ENCODE results near the gene TRIM74.
"Not testable (repeated sequence)": the region's sequence is repeated elsewhere in the genome, so short reads cannot be mapped to it uniquely, and the experiment has no call there.

The TRIM74 gene

GRCh38 chr7:72953901-72954562 is 15.2 kb downstream of the TRIM74 start:
- H3K9ac ChIP-seq (ENCODE audit: low read length); H3K4me1 ChIP-seq (ENCODE audit: control insufficient read depth, insufficient read depth, low read length); H3K27me3 ChIP-seq (replicated peaks; ENCODE audit: control insufficient read depth, insufficient read depth, low read length); DNase-seq (ENCODE audit: low read depth); H3K36me3 ChIP-seq (ENCODE audit: control insufficient read depth, insufficient read depth, low read length, severe bottlenecking); H3K9me3 ChIP-seq (ENCODE audit: control insufficient read depth, low read length): not testable (repeated sequence)
- H3K4me3 ChIP-seq (ENCODE audit: low read length): peak overlapping the region; percentile 63

- H3K36me3 ChIP-seq (ENCODE audit: control insufficient read depth, insufficient read depth, low read length, severe bottlenecking): peaks cover 13% of the 10 kb centered on the region
- not testable (repeated sequence) for DNase-seq (ENCODE audit: low read depth); H3K4me1 ChIP-seq (ENCODE audit: control insufficient read depth, insufficient read depth, low read length)
Measured at GRCh38 chr7:72950432-72950831, 18.8 kb downstream of the TRIM74 start.

GRCh38 chr7:72949686-72950085 is 19.6 kb downstream of the TRIM74 start:
- H3K9ac ChIP-seq (ENCODE audit: low read length); H3K4me3 ChIP-seq (ENCODE audit: low read length); H3K27me3 ChIP-seq (replicated peaks; ENCODE audit: control insufficient read depth, insufficient read depth, low read length); H3K4me1 ChIP-seq (ENCODE audit: control insufficient read depth, insufficient read depth, low read length); DNase-seq (ENCODE audit: low read depth); H3K9me3 ChIP-seq (ENCODE audit: control insufficient read depth, low read length): not testable (repeated sequence)
- peaks cover 15% of the 10 kb centered on the region for H3K36me3 ChIP-seq (ENCODE audit: control insufficient read depth, insufficient read depth, low read length, severe bottlenecking)

More at GRCh38 chr7:72950432-72950831, 18.8 kb downstream of the TRIM74 start:
- H3K4me3 ChIP-seq (ENCODE audit: low read length); H3K9me3 ChIP-seq (ENCODE audit: control insufficient read depth, low read length); H3K27me3 ChIP-seq (replicated peaks; ENCODE audit: control insufficient read depth, insufficient read depth, low read length); H3K9ac ChIP-seq (ENCODE audit: low read length): not testable (repeated sequence)

- peaks cover 15% of the 10 kb centered on the region for H3K36me3 ChIP-seq (ENCODE audit: control insufficient read depth, insufficient read depth, low read length, severe bottlenecking)
- not testable (repeated sequence) for H3K27me3 ChIP-seq (replicated peaks; ENCODE audit: control insufficient read depth, insufficient read depth, low read length); DNase-seq (ENCODE audit: low read depth); H3K9ac ChIP-seq (ENCODE audit: low read length); H3K9me3 ChIP-seq (ENCODE audit: control insufficient read depth, low read length); H3K4me3 ChIP-seq (ENCODE audit: low read length); H3K4me1 ChIP-seq (ENCODE audit: control insufficient read depth, insufficient read depth, low read length)
Measured at GRCh38 chr7:72949276-72949675, 20.0 kb downstream of the TRIM74 start.

GRCh38 chr7:72948714-72949113 is 20.6 kb downstream of the TRIM74 start:
- H3K27me3 ChIP-seq (replicated peaks; ENCODE audit: control insufficient read depth, insufficient read depth, low read length); DNase-seq (ENCODE audit: low read depth); H3K9me3 ChIP-seq (ENCODE audit: control insufficient read depth, low read length); H3K4me3 ChIP-seq (ENCODE audit: low read length); H3K9ac ChIP-seq (ENCODE audit: low read length); H3K4me1 ChIP-seq (ENCODE audit: control insufficient read depth, insufficient read depth, low read length): not testable (repeated sequence)
- H3K36me3 ChIP-seq (ENCODE audit: control insufficient read depth, insufficient read depth, low read length, severe bottlenecking): peaks cover 15% of the 10 kb centered on the region

GRCh38 chr7:72946130-72946745 is 23.0 kb downstream of the TRIM74 start:
- not testable (repeated sequence) for DNase-seq (ENCODE audit: low read depth); H3K4me1 ChIP-seq (ENCODE audit: control insufficient read depth, insufficient read depth, low read length); H3K9ac ChIP-seq (ENCODE audit: low read length); H3K4me3 ChIP-seq (ENCODE audit: low read length); H3K9me3 ChIP-seq (ENCODE audit: control insufficient read depth, low read length); H3K27me3 ChIP-seq (replicated peaks; ENCODE audit: control insufficient read depth, insufficient read depth, low read length)
- H3K36me3 ChIP-seq (ENCODE audit: control insufficient read depth, insufficient read depth, low read length, severe bottlenecking): peaks cover 15% of the 10 kb centered on the region

GRCh38 chr7:72945597-72945996 is 23.7 kb downstream of the TRIM74 start:
- H3K9me3 ChIP-seq (ENCODE audit: control insufficient read depth, low read length); H3K9ac ChIP-seq (ENCODE audit: low read length); H3K4me1 ChIP-seq (ENCODE audit: control insufficient read depth, insufficient read depth, low read length); DNase-seq (ENCODE audit: low read depth); H3K4me3 ChIP-seq (ENCODE audit: low read length); H3K27me3 ChIP-seq (replicated peaks; ENCODE audit: control insufficient read depth, insufficient read depth, low read length): not testable (repeated sequence)
- H3K36me3 ChIP-seq (ENCODE audit: control insufficient read depth, insufficient read depth, low read length, severe bottlenecking): peaks cover 15% of the 10 kb centered on the region

- not testable (repeated sequence) for H3K9me3 ChIP-seq (ENCODE audit: control insufficient read depth, low read length); DNase-seq (ENCODE audit: low read depth); H3K27me3 ChIP-seq (replicated peaks; ENCODE audit: control insufficient read depth, insufficient read depth, low read length); H3K4me1 ChIP-seq (ENCODE audit: control insufficient read depth, insufficient read depth, low read length); H3K4me3 ChIP-seq (ENCODE audit: low read length); H3K9ac ChIP-seq (ENCODE audit: low read length)
- H3K36me3 ChIP-seq (ENCODE audit: control insufficient read depth, insufficient read depth, low read length, severe bottlenecking): peaks cover 15% of the 10 kb centered on the region
Measured at GRCh38 chr7:72944937-72945336, 24.3 kb downstream of the TRIM74 start.

- not testable (repeated sequence) for H3K9ac ChIP-seq (ENCODE audit: low read length); DNase-seq (ENCODE audit: low read depth); H3K27me3 ChIP-seq (replicated peaks; ENCODE audit: control insufficient read depth, insufficient read depth, low read length); H3K4me1 ChIP-seq (ENCODE audit: control insufficient read depth, insufficient read depth, low read length); H3K9me3 ChIP-seq (ENCODE audit: control insufficient read depth, low read length); H3K4me3 ChIP-seq (ENCODE audit: low read length)
- H3K36me3 ChIP-seq (ENCODE audit: control insufficient read depth, insufficient read depth, low read length, severe bottlenecking): peaks cover 24% of the 10 kb centered on the region
Measured at GRCh38 chr7:72942956-72943355, 26.3 kb downstream of the TRIM74 start.

- H3K36me3 ChIP-seq (ENCODE audit: control insufficient read depth, insufficient read depth, low read length, severe bottlenecking): peaks cover 30% of the 10 kb centered on the region
- H3K9me3 ChIP-seq (ENCODE audit: control insufficient read depth, low read length); H3K27me3 ChIP-seq (replicated peaks; ENCODE audit: control insufficient read depth, insufficient read depth, low read length); H3K4me1 ChIP-seq (ENCODE audit: control insufficient read depth, insufficient read depth, low read length); DNase-seq (ENCODE audit: low read depth); H3K9ac ChIP-seq (ENCODE audit: low read length); H3K4me3 ChIP-seq (ENCODE audit: low read length): not testable (repeated sequence)
Measured at GRCh38 chr7:72942022-72942705, 27.1 kb downstream of the TRIM74 start.

GRCh38 chr7:72928216-72928615 is 41.0 kb downstream of the TRIM74 start:
- Histone ChIP-seq H3K36me3 (ENCODE audit: control insufficient read depth, insufficient read depth, low read length, severe bottlenecking) (peaks cover 58% of the 10 kb centered on the region), H3K4me1 (ENCODE audit: control insufficient read depth, insufficient read depth, low read length) (peaks cover 16% of the 10 kb centered on the region)
- not testable (repeated sequence) for H3K9ac ChIP-seq (ENCODE audit: low read length); DNase-seq (ENCODE audit: low read depth); H3K4me3 ChIP-seq (ENCODE audit: low read length); H3K27me3 ChIP-seq (replicated peaks; ENCODE audit: control insufficient read depth, insufficient read depth, low read length); H3K9me3 ChIP-seq (ENCODE audit: control insufficient read depth, low read length)
